Endothelial cell (in vitro differentiated cells): ENCODE data around the gene RRBP1. TPM values are rescaled to one million over a fixed set of nuclear protein-coding genes. Genes with fewer than 3 reads are reported as not detected.
A peak's percentile ranks its signal among the peaks of the same experiment; 100 is the strongest.

ENCODE experiments used
- DNase-seq: peaks from one replicate; pipeline ENCODE4 v3.0.0; 2021; ENCODE audit warnings: low spot score
- H3K27ac Mint-ChIP-seq: one replicate; pipeline ENCODE4 v1.8.0; 2021; ENCODE audit warnings: mixed read lengths, inconsistent platforms; ENCODE audit not compliant: unreplicated experiment
- H3K27me3 Mint-ChIP-seq: one replicate; pipeline ENCODE4 v1.8.0; 2021; ENCODE audit warnings: mild to moderate bottlenecking, moderate library complexity, mixed read lengths, inconsistent platforms; ENCODE audit not compliant: unreplicated experiment
- H3K36me3 Mint-ChIP-seq: one replicate; pipeline ENCODE4 v1.8.0; 2021; ENCODE audit warnings: mild to moderate bottlenecking, low read depth, mixed read lengths, inconsistent platforms; ENCODE audit not compliant: unreplicated experiment
- H3K4me1 Mint-ChIP-seq: one replicate; pipeline ENCODE4 v1.8.0; 2021; ENCODE audit warnings: mild to moderate bottlenecking, mixed read lengths, inconsistent platforms; ENCODE audit not compliant: unreplicated experiment
- H3K4me3 Mint-ChIP-seq: one replicate; pipeline ENCODE4 v1.8.0; 2021; ENCODE audit warnings: mild to moderate bottlenecking, mixed read lengths, inconsistent platforms; ENCODE audit not compliant: unreplicated experiment
- H3K9me3 Mint-ChIP-seq: one replicate; pipeline ENCODE4 v1.8.0; 2021; ENCODE audit warnings: mixed read lengths, inconsistent platforms; ENCODE audit not compliant: unreplicated experiment
- total RNA-seq: library from RNA; stranded (reverse); fragmentation: NEBNext Ultra II Directional; extraction: Animal tissue kit (Norgen Biotek cat#: 25700); gene quantifications from one replicate; pipeline ENCODE4 v1.2.1, GENCODE V29; 2021; ENCODE audit not compliant: unreplicated experiment
- TF ChIP-seq, protein P1 (sequence below): fragments of 200-600 bp; sonication (generic); IDR thresholded peaks from one replicate; pipeline ENCODE4 v1.5.0; 2021; ENCODE audit warnings: antibody characterized with exemption; ENCODE audit not compliant: unreplicated experiment

Gene RRBP1
- total RNA-seq, 1 donor from 2014 or later, result 179 TPM

DNA sequence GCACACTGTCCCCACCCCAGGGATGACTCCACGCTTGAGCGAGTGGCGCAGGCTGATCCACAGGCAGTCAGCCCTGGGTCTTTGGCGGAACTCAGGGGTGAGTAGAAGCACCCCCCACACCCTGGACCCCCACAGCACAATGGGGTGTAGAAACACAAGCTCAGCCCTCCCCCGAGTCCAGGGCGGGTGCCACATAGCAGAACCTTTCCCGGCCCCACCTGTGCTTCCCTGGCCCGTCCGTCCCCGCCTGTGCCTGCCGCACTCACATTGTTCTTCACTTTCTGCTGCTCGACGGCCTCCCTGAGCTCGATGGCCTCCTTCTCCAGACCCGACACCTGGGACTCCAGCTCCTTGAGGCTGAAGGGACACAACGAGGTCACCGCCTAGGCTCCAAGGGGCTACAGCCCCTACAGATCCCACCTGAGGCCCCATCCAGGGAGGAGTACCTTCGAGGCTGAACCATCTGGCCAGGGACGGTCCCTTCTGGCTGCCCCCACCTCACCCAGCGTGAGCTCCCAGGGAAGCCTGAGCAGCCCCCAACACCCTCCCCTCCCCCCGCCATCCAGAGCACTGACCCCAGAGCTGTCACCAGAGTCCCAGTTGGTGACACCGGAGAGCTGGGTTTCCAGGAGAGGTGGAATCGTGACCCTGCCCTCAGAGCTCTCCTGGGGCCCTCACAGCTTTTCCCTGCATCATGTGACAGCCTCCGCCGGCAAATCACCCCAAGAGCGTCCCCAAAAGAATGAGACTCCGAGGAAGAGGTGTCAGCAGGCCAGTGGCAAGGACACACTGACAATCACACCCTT lies 56.6 kb downstream of the RRBP1 start:
- TF ChIP-seq, protein P1, sequence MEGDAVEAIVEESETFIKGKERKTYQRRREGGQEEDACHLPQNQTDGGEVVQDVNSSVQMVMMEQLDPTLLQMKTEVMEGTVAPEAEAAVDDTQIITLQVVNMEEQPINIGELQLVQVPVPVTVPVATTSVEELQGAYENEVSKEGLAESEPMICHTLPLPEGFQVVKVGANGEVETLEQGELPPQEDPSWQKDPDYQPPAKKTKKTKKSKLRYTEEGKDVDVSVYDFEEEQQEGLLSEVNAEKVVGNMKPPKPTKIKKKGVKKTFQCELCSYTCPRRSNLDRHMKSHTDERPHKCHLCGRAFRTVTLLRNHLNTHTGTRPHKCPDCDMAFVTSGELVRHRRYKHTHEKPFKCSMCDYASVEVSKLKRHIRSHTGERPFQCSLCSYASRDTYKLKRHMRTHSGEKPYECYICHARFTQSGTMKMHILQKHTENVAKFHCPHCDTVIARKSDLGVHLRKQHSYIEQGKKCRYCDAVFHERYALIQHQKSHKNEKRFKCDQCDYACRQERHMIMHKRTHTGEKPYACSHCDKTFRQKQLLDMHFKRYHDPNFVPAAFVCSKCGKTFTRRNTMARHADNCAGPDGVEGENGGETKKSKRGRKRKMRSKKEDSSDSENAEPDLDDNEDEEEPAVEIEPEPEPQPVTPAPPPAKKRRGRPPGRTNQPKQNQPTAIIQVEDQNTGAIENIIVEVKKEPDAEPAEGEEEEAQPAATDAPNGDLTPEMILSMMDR, result no peak
- H3K36me3 Mint-ChIP-seq, result peaks cover 34% of the 10 kb centered on the region

DNA sequence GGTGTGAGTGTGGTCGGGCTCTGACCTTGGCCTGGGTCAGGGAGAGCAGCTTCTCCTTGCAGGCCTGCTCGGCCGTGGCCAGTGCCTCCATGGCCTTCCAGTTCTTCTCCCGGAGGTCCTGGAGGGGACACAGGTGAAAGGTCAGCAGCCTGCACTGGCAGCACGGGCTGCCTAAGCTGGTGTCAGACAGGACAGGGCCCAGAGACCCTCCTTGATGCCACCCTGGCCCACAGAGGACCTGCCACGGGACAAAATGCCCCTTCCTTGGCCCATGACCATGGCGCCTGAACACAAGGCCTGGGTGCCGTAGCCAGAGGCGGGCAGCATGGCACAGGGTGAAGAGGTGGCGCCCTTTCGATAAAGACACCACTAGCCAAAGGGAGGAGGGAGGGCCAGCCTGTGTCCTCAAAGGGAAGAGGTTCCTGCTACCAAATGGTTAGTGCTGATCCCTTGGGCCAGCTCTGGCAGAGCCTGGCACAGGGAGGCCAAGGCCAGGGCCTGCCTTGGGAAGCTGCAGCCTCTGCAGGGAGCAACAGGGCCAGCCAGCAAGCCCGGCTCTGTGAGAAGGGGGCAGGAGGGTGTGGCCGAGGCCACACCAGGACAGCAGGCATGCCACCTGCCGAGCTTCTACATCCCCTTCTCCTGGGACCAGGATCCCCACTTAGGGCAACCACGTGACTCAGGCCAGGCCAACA lies 57.3 kb downstream of the RRBP1 start:
- peaks cover 29% of the 10 kb centered on the region for H3K36me3 Mint-ChIP-seq
- no peaks in the 10 kb centered on the region for H3K4me1 Mint-ChIP-seq
- H3K4me3 Mint-ChIP-seq, result no peak overlapping the region
- TF ChIP-seq, protein P1, result no peak
- no peak for DNase-seq
- H3K9me3 Mint-ChIP-seq, result no peaks in the 10 kb centered on the region
- H3K27me3 Mint-ChIP-seq, result peaks cover 8% of the 10 kb centered on the region
- no peak overlapping the region for H3K27ac Mint-ChIP-seq

More for the DNA sequence above, 56.6 kb downstream of the RRBP1 start:
- Mint-ChIP-seq H3K27ac (peak overlapping the region; percentile 28), H3K9me3 (no peaks in the 10 kb centered on the region), H3K4me1 (no peaks in the 10 kb centered on the region), H3K27me3 (peaks cover 8% of the 10 kb centered on the region), H3K4me3 (peak overlapping the region; percentile 73)
- no peak for DNase-seq

DNA sequence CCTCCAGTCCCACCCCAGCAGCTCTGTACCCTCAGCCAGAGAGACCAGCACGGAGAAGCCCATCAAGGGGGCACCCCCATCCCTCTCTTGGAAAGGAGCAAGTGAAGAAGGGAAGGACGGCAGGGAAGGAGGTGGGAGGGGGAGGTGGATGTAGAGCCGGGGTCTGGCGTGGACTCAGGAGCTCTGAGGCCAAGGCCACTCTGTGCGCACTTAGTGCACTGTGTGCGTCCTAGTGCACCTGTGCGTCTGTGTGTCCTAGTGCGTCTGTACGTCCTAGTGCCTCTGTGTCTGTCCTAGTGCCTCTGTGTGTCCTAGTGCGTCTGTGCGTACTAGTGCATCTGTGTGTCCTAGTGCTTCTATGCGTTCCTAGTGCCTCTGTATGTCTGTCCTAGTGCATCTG lies 58.0 kb downstream of the RRBP1 start:
- Mint-ChIP-seq H3K27ac (no peak overlapping the region), H3K4me1 (no peaks in the 10 kb centered on the region), H3K4me3 (no peak overlapping the region), H3K27me3 (peaks cover 8% of the 10 kb centered on the region), H3K9me3 (no peaks in the 10 kb centered on the region), H3K36me3 (peaks cover 32% of the 10 kb centered on the region)
- TF ChIP-seq, protein P1, result no peak
- DNase-seq, result no peak

DNA sequence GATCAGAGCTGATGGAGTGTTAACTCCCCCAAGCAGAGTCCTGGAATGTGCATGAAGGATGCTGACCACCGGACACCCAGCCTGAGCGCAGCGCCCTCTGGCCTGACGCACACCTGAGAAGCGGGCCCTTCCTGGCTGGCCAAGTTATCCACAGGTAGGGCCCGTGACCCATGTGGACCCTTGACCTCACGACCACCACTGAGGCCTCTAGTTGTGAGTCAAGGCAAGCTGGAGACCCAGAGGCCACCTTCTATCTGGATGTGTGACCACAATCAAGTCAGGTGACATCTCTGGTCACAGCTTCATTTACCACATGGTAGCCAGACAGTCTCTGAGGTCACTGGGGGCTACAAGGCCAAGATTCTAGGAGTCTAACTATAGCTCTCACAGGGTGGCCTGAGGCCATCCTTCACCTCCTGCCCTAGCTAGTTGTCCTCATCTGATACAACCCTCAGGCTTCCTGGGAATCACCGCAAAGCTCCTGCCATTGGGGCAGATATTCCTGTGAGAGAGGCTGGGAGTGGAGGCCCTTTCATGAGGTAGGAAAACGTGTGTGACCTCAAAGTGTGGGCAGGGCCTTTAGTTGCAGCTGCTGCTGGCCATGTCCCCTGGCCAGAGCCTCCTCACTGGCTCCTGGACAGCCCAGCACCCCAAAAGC lies 59.1 kb downstream of the RRBP1 start:
- H3K27me3 Mint-ChIP-seq, result peaks cover 6% of the 10 kb centered on the region
- H3K4me3 Mint-ChIP-seq, result no peak overlapping the region
- no peak overlapping the region for H3K27ac Mint-ChIP-seq
- no peak for DNase-seq
- H3K36me3 Mint-ChIP-seq, result peaks cover 27% of the 10 kb centered on the region
- no peaks in the 10 kb centered on the region for H3K4me1 Mint-ChIP-seq
- no peaks in the 10 kb centered on the region for H3K9me3 Mint-ChIP-seq
- TF ChIP-seq, protein P1, result no peak
